NCI-H345 treated with DMSO at 0.1 percent for 48 hours (cell line): Measurements from ENCODE around the gene DACH1.

Source experiments
- DNase-seq: peaks from one replicate; lab custom pipeline; 2025; ENCODE audit not compliant: unreplicated experiment; lab: John Stamatoyannopoulos, UW

DACH1 gene

DNA sequence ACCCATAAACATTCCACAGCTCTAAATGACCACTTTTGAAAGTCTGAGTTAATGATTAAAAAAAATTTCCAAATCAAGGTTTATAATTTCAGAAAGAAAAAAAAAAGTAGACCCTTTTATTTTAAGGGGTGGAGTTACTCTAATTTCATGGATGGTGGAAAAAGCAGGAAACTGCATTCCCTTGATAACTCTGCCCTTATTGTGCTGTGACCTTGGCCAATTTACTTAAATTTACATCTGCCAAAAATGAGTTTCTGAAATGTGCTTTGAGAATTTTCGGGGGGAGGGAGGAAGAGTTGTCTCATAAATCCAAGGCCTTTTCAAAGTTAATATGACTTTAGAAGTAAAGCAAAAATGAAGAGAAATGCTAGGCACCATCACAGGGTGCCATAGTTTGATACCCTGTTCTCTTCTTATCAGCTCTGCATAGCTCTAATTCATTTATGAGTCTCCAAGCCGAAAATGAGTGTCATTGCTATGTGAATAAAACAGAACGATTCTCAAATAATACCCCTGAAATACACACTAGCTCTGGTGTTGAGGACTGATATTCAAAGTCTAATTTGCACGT is 367.0 kb downstream of the DACH1 start:
- DNase-seq = no peak

DNA sequence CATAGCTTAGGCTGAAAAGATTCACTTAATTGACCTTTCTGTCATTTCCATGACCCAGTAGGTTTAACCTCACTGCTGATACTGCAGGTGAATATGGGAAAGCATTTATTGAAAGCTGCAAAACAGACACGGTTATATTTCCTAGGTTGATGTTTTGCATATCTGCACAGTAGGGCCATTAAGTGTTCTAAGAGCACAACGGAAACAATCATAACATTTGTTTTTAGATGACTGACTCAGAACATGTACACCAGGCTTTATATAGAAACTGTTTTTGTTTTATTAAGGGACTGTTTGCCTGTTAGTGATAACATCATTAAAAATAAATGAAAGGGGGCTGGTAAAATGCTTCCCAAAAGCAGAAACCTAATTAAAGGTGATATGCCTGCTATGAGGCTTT is 367.8 kb downstream of the DACH1 start:
- DNase-seq = no peak

DNA sequence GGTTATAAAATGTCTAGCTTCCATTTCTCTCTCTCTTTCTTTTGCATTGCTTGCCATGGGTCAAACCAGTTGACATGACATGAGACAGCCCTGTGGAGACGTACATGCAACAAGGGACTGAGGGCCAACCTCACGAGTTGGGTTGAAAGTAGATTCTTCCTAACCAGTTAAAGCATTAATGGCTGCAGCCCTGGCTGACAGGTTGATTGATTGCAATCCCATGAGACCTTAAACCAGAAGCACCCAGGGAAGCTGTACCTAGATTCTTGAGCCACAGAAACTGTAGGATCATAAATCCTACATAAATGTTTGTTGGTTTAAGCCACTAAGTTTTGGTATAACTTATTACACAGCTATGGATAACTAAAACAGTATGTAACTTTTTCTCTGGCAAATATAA is 373.8 kb downstream of the DACH1 start:
- DNase-seq = no peak

DNA sequence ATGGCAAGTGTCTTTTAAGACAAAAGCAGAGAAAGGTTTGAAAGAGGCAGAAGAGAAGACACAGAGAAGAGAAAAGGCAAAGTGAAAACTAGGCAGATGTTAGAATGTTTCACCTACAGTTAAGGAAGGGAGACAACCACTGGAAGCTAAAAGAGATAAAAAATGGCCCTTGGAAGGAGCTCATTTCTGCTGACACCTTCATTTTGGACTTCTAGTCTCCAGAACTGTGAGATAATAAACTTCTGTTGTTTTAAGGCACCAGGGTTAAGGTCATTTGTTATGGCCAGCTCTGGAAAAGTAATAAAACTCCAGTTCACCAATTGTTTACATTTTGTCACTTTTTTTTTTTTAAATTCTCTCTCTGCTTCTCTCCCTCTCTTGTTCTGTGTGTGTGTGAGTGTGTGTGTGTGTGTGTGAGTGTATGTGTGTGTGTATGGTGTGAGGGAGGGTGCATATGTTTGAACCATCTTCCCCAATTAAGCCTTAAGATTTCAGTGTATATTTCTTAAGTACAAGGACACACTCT is 374.6 kb downstream of the DACH1 start:
- DNase-seq = no peak

DNA sequence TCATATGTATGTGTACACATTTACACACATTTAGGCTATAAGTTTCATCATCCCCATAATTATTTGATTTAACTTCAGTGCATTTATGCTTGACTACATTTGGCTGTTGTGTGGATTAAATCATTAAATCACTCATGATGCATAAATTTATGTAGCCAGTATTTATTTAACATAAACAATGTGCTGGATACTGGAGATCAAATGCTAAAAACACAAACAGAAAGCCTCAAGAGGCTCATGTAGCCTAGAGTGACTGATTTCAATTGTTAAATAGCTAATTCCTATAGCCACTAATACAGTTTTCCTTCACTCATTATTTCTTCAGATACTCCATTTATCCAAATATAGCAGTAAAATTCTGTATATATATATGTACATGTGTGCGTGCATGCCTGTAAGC is 376.0 kb downstream of the DACH1 start:
- no peak for DNase-seq

DNA sequence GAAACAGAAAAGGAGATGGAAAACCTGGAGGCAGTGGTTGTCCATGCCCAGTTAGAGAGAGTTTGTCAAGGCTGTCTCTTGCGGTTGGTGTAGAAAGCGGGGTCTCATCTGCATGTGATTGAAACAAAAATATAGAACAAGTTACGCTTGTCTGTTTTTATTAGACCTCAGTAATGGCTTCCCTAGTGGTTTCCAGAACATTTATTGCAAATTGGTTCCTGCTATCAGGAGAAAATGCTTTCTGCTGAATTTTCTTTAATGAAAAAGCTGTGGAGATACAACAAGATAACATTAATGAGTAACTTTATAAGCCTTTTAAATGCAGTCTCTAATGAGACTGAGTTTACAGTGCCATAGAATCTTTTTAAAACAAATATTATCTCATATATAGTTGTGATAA is 378.0 kb downstream of the DACH1 start:
- no peak for DNase-seq

DNA sequence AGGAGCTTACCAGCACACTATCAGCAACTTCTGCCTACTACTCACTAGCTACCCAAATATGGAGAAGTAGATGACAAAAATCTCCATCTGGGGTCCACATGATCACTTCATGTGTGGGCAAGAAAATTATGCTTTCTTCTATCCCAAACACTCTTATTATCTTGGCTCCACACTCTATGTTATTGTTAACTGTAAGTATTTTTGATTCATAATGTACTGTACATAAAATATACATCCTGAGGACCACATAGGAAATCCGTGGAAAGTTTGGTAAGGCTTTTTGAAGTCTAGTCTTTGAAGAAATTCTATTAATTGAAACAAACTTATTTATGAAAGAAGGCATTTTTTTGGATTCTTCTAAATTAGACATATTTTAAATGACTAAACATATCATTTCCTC is 378.8 kb downstream of the DACH1 start:
- no peak for DNase-seq

DNA sequence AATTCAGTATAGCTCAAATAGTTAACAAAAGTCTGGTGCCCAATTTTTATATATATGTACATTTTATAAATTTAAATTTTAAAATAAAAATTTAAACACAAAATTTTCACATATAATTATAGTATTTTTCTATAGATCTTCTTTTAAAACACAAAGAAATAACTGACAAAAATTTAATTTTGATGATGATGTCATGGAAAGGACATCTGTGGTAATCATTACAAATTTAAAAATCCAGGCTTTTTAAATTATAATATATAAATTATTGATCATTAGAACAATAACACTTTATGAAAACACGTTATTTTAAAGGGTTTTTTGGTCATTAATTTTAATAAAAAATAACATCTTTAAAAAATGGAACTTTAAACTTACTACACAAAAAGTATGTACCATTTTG is 381.1 kb downstream of the DACH1 start:
- no peak for DNase-seq

DNA sequence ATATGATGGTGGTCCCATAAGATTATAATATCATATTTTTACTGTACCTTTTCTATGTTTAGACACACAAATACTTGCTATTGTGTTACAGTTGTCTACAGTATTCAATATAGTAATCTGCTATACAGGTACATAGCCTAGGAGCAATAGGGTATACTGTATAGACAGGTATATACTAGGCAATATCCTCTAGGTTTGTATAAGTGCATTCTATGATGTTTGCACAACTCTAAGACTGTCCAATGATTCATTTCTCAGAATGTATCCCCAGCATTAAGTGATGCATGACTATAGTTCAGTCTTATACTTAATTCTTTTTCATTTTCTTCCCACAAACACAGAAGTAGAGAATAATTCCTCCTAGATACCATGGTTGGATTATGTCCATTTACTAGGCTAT is 383.3 kb downstream of the DACH1 start:
- DNase-seq = no peak

DNA sequence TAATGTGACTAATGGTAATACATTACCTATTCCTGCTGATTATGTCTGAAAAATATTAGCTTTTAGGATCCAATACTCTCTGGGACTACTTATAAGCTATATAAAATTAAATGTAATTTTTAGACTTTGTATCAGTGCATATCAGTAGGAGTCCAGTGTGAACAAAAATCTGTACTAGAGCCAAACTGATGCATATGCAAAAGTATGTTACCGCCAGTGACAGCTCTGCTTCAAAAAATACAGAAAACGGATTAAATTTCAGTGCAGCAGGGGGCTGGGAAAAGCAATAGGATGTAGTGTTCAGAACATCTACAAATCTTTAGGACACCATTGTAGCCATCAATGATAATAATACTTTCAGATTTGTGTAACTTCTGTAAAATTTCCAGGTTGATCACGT is 385.5 kb downstream of the DACH1 start:
- no peak for DNase-seq

DNA sequence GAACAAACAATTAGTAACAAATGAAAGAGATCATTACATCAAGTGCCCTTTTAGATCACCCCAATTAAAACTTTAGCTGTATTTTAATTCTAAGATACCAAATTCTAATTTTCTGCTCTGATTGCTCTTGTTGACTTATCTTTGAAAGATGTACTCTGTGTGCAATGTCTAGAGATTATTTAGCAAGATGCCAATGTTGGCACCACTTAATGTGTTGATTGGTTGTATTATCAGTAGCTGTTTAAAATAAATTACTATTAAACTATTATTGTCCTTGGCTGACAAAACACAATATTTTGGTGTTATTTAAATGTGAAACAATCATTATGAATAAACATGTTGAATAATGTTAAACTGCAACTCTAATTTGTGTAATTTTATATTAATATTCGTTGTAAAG is 386.0 kb downstream of the DACH1 start:
- no peak for DNase-seq

DNA sequence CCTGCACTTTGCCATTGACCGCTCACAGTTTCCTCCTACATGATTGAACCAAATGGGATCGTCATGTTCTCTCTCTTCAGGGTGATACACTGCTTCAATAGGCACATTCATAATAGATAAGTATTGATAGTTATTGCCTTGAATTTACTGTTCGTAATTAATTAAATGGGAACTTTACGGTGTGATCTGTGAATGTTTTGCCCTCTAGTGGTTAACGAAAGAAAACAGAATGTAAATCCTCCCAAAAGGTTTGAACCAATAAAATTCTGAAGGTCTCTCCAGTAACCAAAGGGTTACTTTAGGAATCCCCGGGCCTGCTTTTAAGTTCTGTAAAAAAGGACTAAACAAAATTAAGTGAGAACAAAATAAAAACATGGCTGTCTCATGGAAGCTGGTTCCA is 389.3 kb downstream of the DACH1 start:
- DNase-seq = no peak

DNA sequence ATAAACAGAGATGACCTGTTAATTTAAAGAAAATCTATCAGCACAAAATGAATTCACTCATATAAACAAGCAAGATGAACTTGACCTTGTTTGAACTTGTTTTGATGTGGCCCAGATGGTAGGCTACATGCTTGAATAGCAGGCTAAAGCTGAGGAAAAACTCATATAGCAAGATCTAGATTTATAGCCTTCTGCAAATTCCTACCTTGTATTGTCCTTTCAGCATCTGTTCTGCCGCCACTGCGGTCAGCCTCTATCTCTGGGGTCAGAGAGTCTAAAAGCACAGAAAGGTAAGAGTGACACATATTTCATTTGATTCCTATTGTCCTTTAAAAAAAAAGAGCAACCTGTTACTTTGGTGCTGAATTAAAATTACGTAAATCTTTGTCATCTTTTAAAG is 392.1 kb downstream of the DACH1 start:
- DNase-seq = no peak

DNA sequence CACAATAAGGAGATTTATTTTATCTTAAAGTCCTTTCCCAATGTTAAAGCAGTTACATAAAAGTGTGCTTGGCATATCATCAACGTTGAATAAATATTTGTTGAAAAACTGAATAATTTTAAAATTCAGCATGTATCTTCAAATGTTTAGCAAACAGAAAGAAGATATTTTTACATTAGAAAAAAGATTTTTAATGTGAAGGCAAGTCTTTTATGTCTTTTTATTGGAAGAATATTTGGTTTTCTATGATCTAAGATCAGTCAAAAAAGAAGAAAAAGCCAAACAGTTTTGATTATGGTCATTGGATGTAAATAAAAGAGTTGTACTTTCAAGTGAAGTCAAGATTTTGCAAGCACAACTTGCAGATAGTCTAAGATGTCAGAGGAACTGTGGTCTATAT is 397.4 kb downstream of the DACH1 start:
- DNase-seq = no peak

DNA sequence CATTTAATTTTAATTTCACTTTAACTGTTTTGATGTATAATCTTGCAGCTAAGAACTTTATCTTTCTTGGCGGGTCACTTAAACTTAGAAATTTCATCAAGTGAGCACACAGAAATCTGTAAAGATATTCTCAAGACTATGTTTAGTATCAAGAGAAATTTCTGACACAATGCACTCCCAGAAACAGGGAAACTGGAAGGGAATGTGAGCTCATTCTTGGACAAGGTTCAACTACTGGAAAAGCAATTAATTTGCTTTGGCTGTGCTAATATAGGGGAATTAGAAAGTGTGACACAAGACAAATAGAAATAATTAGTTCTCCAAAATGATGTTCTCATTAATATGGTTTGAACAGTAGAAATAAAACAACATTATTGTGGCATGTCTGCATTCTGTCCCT is 402.3 kb downstream of the DACH1 start:
- no peak for DNase-seq

DNA sequence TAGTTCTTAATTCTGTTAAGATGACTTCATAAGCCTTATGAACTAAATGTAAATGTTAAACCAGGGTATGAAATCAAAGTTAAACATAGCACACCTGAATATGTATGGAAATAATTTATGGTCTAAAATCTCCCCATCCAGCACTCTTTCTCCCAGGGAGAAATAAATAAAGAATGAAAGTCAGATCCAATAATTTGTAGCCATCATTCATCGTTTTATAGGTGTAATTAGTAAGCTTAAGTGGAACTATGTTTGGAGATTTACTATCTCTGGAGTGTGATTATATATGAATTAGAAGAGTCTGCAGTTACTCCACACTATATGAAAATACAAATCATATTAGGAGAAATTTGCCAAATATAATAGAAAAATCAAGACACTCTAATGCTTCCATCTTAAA is 405.1 kb downstream of the DACH1 start:
- DNase-seq = no peak

DNA sequence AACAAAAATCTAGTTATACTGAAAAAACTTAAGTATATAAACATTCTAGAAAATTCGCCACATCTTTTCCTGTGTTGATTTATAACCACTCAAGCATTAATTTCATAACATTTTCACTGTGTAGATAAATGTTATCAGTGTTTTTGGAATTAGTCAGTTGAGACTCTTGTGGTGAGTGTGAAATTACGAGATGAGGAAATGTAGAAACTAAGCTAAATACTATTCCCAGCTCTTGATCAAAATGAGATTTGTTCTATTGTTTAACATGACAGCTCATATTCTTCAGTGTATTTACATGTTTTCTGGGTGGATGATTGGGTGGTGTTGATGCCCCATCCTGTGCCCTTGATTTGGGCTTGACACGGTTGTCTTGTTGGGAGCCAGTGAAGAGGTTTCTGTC is 406.8 kb downstream of the DACH1 start:
- DNase-seq = no peak

DNA sequence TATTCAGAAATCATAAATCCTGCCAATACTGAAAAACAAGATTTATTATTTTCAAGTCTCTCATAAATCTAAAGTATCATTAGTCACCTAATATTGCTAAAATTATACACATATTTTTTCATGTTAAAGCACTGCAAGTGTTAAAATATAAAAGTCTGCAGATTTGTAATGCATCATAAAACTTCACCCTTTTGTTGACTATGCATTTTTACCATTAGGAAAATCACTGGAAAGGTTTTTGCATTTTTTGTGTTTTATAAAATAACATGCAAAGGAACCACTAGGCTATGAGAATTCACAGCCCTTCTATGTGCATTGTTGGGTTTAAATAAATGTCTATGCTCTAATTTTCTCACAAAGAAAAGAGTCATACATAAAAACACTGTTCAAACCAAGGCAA is 407.3 kb downstream of the DACH1 start:
- DNase-seq = no peak

DNA sequence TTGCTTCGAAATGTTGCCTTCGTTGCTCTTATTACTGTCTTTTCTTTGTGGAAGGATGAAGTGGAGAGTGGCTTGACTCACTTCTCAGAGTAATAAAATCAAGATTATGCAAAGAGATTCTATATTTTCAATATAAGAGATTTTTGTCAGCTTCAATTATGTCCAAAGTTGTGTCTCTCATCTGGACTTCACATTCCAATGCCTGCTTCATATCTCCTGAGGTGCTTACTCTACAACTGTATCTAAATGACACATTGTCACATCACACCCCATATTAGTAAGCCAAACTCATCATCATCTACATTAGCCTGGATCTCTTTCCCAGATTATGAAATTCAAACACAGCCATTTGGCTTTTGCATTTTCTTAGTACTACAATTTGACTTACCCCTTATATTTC is 409.4 kb downstream of the DACH1 start:
- no peak for DNase-seq

DNA sequence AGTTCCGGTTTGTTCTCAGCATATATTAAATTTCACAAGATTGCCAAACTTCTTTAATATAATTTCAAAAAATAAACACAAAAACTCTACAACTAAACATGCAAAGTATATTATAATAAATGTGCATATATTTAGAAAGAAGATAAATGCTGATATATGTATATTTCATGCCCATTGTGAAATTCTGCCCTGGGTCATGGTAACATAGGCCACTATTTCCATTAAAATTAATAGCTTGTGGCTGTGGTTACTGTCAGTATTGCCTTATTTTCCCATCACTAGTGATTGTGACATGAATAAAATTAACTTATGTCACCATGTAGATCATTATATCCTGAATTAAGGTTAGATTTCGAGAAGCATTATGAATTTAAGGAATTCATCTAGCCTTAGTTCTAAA is 410.9 kb downstream of the DACH1 start:
- DNase-seq = no peak

DNA sequence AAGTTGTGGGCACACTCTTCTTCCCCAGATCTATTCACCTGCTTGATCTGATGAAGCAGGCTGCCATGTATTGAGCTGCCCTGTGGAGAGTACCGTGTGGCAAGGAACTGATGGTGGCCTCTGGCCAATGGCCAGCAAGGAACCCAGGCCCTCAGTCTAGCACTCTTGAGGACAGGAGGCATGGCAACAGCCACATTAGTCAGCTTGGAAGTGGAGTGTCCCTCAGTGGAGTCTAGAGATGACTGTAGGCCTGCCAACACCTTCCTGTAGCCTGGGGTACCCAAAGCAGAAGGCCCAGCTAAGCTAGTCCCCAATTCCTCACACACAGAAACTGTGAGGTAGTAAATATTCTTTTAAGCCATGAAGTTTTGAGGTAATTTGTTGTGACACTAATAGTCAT is 412.5 kb downstream of the DACH1 start:
- no peak for DNase-seq

DNA sequence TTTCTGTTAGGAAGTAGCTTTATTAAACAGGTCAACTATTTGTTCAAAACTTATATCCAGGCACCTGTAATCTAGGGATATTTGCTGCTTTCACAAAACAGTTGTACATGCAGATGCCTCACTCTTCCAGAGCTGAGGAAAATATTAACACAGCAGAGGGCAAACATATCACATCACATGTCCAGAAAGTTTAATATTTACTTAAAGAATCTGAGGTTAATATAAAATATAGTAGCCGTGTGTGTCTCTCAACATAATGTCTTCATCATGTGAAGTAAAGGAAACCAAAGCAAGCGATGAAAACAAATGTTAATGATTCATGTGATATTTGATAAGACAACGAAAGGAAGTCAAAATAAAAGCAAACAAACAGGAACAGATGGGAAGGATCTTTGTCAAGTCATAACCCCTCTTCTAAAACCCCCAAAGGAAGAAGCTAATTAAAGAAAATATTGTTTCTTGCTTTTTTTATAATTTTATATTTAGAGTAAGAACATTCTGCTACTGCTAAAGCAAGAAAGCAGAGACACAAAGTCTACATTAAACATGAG is 418.8 kb downstream of the DACH1 start:
- DNase-seq = no peak

DNA sequence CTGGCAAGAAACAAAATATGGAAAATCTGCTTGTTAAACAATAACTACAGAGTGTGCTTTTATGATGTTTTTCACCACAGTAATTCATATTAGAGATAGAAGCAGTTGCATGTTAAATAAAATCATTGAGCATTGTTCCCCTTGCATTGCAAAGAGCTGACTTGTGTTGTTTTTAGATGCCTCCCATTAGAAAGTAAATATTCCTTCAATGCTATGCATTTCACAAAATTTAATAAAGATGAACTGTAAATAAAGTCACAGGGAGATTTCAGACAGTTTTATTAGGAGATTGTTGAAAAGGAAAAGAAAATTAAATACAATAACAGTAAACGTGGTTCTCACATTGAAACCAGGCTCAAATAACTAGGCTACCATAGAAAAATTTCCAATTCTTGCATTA is 429.3 kb downstream of the DACH1 start:
- DNase-seq = no peak
